BJ (cell line): ENCODE results near the gene AK5. TPM values are rescaled to one million over a fixed set of nuclear protein-coding genes. Genes with fewer than 3 reads are reported as not detected.

ENCODE experiments used
- CTCF ChIA-PET: fragments of 350-600 bp; formaldehyde crosslinking; extraction: SDS; loops from one replicate; lab custom pipeline; 2021; ENCODE audit warnings: antibody characterized with exemption, inconsistent platforms; lab: Yijun Ruan, JAX
- POLR2A ChIA-PET: fragments of 300-600 bp; sonication (Branson Sonifier 250); formaldehyde crosslinking; extraction: SDS; loops from one replicate; lab custom pipeline; 2021; ENCODE audit warnings: antibody characterized with exemption; lab: Charles Lee
- DNase-seq: peaks from one replicate; pipeline ENCODE4 v3.0.0-alpha.2; 2011; ENCODE audit warnings: low read depth
- H3K27me3 ChIP-seq: 2 replicates; pipeline ENCODE4 v1.6.0; 2011; ENCODE audit warnings: low read length; ENCODE audit not compliant: control insufficient read depth, insufficient read depth
- H3K36me3 ChIP-seq: 2 replicates; pipeline ENCODE4 v1.5.1; 2011; ENCODE audit warnings: low read length; ENCODE audit not compliant: control insufficient read depth, insufficient read depth
- H3K4me3 ChIP-seq: 2 replicates; pipeline ENCODE4 v1.5.1; 2011; ENCODE audit warnings: low read depth, mild to moderate bottlenecking, control low read depth, low read length
- CTCF ChIP-seq: IDR thresholded peaks from 2 replicates; pipeline ENCODE4 v1.5.1; 2011; ENCODE audit warnings: low read depth, mild to moderate bottlenecking, control low read depth, inconsistent platforms, low read length, moderate library complexity; ENCODE audit not compliant: insufficient read depth
- polyA plus RNA-seq: library from polyadenylated mRNA; depleted of rRNA; stranded (reverse); fragments of >200 nt; gene quantifications from 2 replicates; pipeline ENCODE4 v1.2.3, GENCODE V29; 2011

The AK5 gene
- polyA plus RNA-seq, 1 experiment = 7.8 TPM

- Histone ChIP-seq H3K4me3 (no peak overlapping the region), H3K27me3 (no peaks in the 10 kb centered on the region), H3K36me3 (no peaks in the 10 kb centered on the region)
- DNase-seq = no peak
- ChIA-PET POLR2A (interaction anchor here (0.6 kb wide), 1 partner anchor 454 kb away, joined by 4 read pairs; no protein-coding TSS in a partner anchor), CTCF (no interaction called here)
- TF ChIP-seq CTCF = no peak
Observed at GRCh38 chr1:77467741-77468140, 185.9 kb downstream of the AK5 start.

- DNase-seq = no peak
- POLR2A ChIA-PET = interaction anchor here (0.6 kb wide), 1 partner anchor 453 kb away, joined by 4 read pairs; no protein-coding TSS in a partner anchor
- Histone ChIP-seq H3K4me3 (no peak overlapping the region), H3K36me3 (no peaks in the 10 kb centered on the region), H3K27me3 (no peaks in the 10 kb centered on the region)
- no peak for TF ChIP-seq CTCF
- CTCF ChIA-PET = interaction anchor here (1.4 kb wide), 1 partner anchor 16 kb away, joined by 3 read pairs; no protein-coding TSS in a partner anchor
Observed at GRCh38 chr1:77468257-77468948, 186.6 kb downstream of the AK5 start.

GRCh38 chr1:77468949-77469710, 187.3 kb downstream of the AK5 start:
- POLR2A ChIA-PET = no interaction called here
- TF ChIP-seq CTCF = no peak
- no peaks in the 10 kb centered on the region for H3K27me3 ChIP-seq
- no peak overlapping the region for H3K4me3 ChIP-seq
- CTCF ChIA-PET = interaction anchor here (1.4 kb wide), 1 partner anchor 15 kb away, joined by 3 read pairs; no protein-coding TSS in a partner anchor
- DNase-seq = no peak
- no peaks in the 10 kb centered on the region for H3K36me3 ChIP-seq

GRCh38 chr1:77471691-77472090, 189.9 kb downstream of the AK5 start:
- ChIA-PET POLR2A (no interaction called here), CTCF (interaction anchor here (0.6 kb wide), 1 partner anchor 117 kb away, joined by 3 read pairs; no protein-coding TSS in a partner anchor)
- TF ChIP-seq CTCF = no peak
- no peaks in the 10 kb centered on the region for H3K36me3 ChIP-seq
- H3K4me3 ChIP-seq = no peak overlapping the region
- H3K27me3 ChIP-seq = no peaks in the 10 kb centered on the region
- no peak for DNase-seq

- H3K36me3 ChIP-seq = no peaks in the 10 kb centered on the region
- H3K27me3 ChIP-seq = no peaks in the 10 kb centered on the region
- TF ChIP-seq CTCF = no peak
- DNase-seq = peak; percentile 59
- ChIA-PET POLR2A (no interaction called here), CTCF (interaction anchor here (1.5 to 1.7 kb wide), 2 partner anchors 10 to 13 kb away, joined by 5 to 7 read pairs; no protein-coding TSS in a partner anchor)
- H3K4me3 ChIP-seq = no peak overlapping the region
Observed at GRCh38 chr1:77473690-77474089, 191.9 kb downstream of the AK5 start.
